T-helper 2 cell (primary cell): ENCODE data around the gene B4GALT3.

ENCODE experiments used
- DNase-seq, 5 experiments: peaks; one replicate each; pipeline versions ENCODE4 v3.0.0 to v3.0.0-alpha.2; 2012 to 2022

Gene B4GALT3

GRCh38 chr1:161161652-161162051 lies 15.7 kb downstream of the B4GALT3 start:
- DNase-seq = no peak

- no peak for DNase-seq
Measured at GRCh38 chr1:161160671-161161145, 16.6 kb downstream of the B4GALT3 start.

- DNase-seq = no peak
Measured at GRCh38 chr1:161159913-161160243, 17.4 kb downstream of the B4GALT3 start.

- DNase-seq = peak; percentile 84 to 90 (median 87)
Measured at GRCh38 chr1:161159087-161159912, 18.0 kb downstream of the B4GALT3 start, which contains the start of gene USP21. Gene USP21 (plus strand): TSS chr1:161159500. CDS start chr1:161160641, 1,141 bp downstream.

GRCh38 chr1:161158316-161159010 lies 18.8 kb downstream of the B4GALT3 start:
- no peak for DNase-seq

GRCh38 chr1:161157867-161158266 lies 19.4 kb downstream of the B4GALT3 start:
- no peak for DNase-seq

GRCh38 chr1:161153682-161154337 lies 23.5 kb downstream of the B4GALT3 start, which contains the start of gene UFC1:
Gene UFC1 (plus strand): TSS chr1:161153978. CDS start chr1:161153998, 20 bp downstream.
- peak; percentile 50 to 97 (median 79) for DNase-seq

GRCh38 chr1:161153176-161153575 lies 24.1 kb downstream of the B4GALT3 start:
- DNase-seq = no peak

- no peak for DNase-seq
Measured at GRCh38 chr1:161145832-161146231, 31.5 kb downstream of the B4GALT3 start.

GRCh38 chr1:161140755-161141400 lies 36.4 kb downstream of the B4GALT3 start:
- DNase-seq = no peak

GRCh38 chr1:161139766-161140165 lies 37.5 kb downstream of the B4GALT3 start:
- peak in 1 of 5 experiments; percentile 38 for DNase-seq

- no peak for DNase-seq
Measured at GRCh38 chr1:161138431-161138830, 38.9 kb downstream of the B4GALT3 start.

- DNase-seq = no peak
Measured at GRCh38 chr1:161137881-161138280, 39.4 kb downstream of the B4GALT3 start.

GRCh38 chr1:161133220-161133740 lies 44.0 kb downstream of the B4GALT3 start:
- DNase-seq = no peak

GRCh38 chr1:161132410-161133219 lies 44.7 kb downstream of the B4GALT3 start, which contains the start of gene DEDD:
Gene DEDD (minus strand): TSS chr1:161132667. CDS start chr1:161124462, 8,205 bp downstream.
- peak; percentile 76 to 98 (median 91) for DNase-seq

- peak in 2 of 5 experiments; percentile 19 to 20 for DNase-seq
Measured at GRCh38 chr1:161131523-161132409, 45.5 kb downstream of the B4GALT3 start.

GRCh38 chr1:161130266-161130665 lies 47.0 kb downstream of the B4GALT3 start:
- DNase-seq = no peak

- DNase-seq = no peak
Measured at GRCh38 chr1:161128591-161129420, 48.5 kb downstream of the B4GALT3 start.

GRCh38 chr1:161127649-161128048 lies 49.7 kb downstream of the B4GALT3 start:
- DNase-seq = no peak
